CMK (cell line): Measurements from ENCODE around the gene KCNQ1.
A peak's percentile ranks its signal among the peaks of the same experiment; 100 is the strongest.

Source experiments
- DNase-seq: peaks from one replicate; pipeline ENCODE4 v3.0.0-alpha.2; 2010; ENCODE audit warnings: low read depth

Gene KCNQ1

DNA sequence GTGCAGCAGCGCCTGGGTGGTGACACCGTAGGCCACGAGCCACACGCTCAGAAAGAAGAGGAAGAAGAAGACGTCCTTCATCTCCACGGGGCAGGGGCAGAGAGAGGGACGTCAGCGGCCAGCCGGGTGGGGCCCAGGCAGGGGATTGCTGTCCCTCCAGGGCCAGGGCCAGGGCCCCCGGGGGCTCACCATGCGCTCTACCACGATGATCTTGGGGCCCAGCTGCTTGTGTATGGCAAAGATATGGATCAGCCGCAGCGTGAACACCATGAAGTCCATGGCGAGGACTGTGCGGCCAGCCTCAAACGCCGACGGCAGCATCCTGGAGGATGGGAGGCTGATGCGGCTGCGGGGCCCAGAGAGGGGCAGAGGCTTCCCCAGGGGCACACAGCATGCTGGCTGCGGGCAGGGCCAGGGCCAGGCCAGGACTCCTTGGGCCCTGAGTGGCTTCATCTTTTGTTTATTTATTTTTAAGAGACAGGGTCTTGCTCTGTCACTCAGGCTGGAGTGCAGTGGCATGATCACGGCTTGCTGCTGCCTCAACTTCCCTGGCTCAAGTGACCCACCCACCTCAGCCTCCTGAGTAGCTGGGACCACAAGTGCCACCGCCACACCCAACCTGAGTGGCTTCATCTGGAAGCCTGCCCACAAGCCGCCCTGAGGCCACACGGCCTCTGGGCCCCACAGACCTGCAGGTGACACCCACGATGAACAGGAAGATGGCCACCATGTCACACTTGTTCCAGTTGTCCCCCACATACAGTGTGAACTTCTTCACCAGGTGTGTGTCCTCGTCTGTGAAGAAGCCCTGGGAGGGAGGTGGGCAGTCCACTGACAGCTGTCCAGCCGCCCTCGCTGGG, 33.1 kb upstream of the KCNQ1 start:
- no peak for DNase-seq

GRCh38 chr11:2412323-2412722, 32.5 kb upstream of the KCNQ1 start:
- no peak for DNase-seq

- DNase-seq: no peak
Observed at GRCh38 chr11:2413742-2414579, 30.8 kb upstream of the KCNQ1 start.

GRCh38 chr11:2414616-2415015, 30.2 kb upstream of the KCNQ1 start:
- no peak for DNase-seq

- DNase-seq: no peak
Observed at GRCh38 chr11:2415171-2415570, 29.6 kb upstream of the KCNQ1 start.

- DNase-seq: no peak
Observed at GRCh38 chr11:2415601-2416380, 29.0 kb upstream of the KCNQ1 start.

DNA sequence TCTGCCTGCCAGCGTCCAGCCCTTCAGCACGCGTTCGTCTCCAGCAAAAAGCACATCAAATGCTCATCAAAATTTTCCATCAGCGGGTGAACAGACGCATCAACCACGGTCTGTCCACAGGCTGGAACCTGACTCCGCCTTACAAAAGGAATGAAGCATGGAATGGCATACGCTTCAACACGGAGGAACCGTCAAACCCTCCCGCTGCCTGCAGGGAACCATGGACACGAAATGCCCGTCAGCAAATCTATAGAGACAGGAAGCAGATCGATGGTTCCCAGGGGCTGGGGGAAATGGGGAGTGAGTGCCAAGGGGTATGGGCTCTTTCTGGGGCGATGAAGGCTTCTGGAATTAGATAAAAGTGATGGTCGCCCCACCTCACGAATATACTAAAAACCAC, 28.0 kb upstream of the KCNQ1 start:
- DNase-seq: no peak

GRCh38 chr11:2417856-2418692, 26.7 kb upstream of the KCNQ1 start:
- DNase-seq: no peak

DNA sequence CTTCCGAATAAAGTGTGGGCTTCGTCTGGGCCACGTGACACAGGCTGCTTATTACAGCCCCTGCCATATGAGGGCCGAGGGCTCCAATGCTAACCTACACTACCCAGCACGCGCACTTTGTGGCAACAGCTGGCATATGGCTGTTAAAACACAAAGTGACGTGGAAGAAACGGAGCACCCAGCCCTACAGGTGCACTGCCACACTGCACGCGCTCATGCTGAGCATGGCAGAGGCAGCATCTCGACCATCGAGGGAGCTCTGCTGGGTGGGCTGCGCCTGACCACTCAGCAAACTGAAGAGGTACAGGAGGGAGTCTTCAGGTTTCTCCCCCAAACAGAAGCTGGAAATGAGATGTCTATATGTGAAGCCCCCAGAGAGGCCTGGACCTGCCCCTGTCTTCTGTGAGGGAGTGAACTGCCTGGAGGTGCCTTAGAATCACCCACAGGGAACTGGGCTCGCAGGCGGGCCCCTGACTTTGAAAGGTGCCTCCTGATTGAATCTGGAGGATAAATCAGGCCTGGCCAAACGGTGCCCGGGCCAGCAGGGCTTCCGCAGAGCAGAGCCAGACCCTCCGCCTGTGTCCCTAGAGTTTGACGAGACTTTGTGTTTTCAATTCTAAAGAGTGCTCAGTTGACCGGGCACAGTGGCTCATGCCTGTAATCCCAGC, 26.0 kb upstream of the KCNQ1 start:
- no peak for DNase-seq

DNA sequence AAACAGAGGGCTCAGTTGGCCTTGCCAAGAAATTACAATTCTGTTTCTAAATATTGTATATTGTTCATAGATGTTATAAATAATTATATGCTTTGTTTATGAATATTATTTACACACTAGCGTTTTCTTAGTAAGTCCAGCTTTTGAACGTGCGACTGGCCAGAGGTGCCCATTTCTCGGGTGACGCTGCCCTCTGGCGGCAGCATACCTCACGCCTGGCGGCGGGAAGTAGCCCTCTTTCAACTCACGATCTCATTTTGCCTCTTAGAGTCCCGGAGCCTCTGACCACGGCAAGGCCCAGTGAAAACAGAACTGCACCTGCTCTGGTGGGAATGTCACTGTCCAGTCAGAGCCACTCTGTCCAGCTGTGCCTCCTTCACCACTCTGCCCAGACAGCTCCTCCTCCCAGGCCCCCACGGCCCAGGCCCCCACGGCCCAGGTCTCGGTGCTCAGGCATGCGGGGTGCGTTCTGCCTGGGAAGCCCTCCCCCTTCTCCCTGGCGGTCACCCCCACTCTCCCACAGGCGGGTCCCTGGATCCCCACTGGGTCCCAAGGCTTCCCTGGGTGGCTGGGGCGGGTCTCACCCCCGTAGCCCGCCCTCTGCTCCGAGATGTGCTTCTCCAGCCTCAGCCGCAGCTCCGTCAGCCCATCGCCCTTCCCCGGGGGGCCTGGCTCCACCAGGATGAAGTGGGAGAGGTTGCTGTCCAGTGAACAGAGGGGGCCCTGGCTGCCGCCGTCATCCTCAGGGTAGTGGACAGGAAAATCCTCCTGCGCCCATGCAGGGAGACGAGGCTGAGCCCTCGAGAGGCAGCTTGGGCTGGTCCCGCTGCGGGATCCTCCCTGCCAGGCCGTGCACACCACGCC, 24.9 kb upstream of the KCNQ1 start:
- DNase-seq: peak; percentile 29

- no peak for DNase-seq
Observed at GRCh38 chr11:2420502-2421225, 24.1 kb upstream of the KCNQ1 start.

- no peak for DNase-seq
Observed at GRCh38 chr11:2421226-2421994, 23.4 kb upstream of the KCNQ1 start.

- no peak for DNase-seq
Observed at GRCh38 chr11:2421996-2422395, 22.8 kb upstream of the KCNQ1 start.

- DNase-seq: no peak
Observed at GRCh38 chr11:2422461-2423156, 22.2 kb upstream of the KCNQ1 start.

GRCh38 chr11:2423157-2424025, 21.4 kb upstream of the KCNQ1 start:
- no peak for DNase-seq

GRCh38 chr11:2424811-2425495, 19.9 kb upstream of the KCNQ1 start:
- DNase-seq: no peak
